Psoas muscle (tissue), 8 donors: ENCODE measurements around the gene AQP12B. TPM values are rescaled to one million over a fixed set of nuclear protein-coding genes. Genes with fewer than 3 reads are reported as not detected.

Experiments used
- ATAC-seq, 4 donors: fragments of 200-7000 bp; cut with Tn5 transposase; one replicate each; pipeline ENCODE4 v1.9.1; 2020; ENCODE audit warnings: moderate library complexity in 3 of 4, mild to moderate bottlenecking in 2 of 4
- DNase-seq, 2 donors: peaks; one replicate each; pipeline ENCODE4 v3.0.0-alpha.2; 2020
- H3K27ac ChIP-seq: fragments of 200-600 bp; one replicate; pipeline ENCODE4 v1.8.0; 2022
- H3K27me3 ChIP-seq, 3 donors: fragments of 200-600 bp in 1 of 3; one replicate each; pipeline versions ENCODE4 v1.6.1 to v1.8.0; 2013 to 2022; ENCODE audit warnings: low read length in 2 of 3, mild to moderate bottlenecking in 2 of 3, moderate library complexity in 1 of 3; ENCODE audit not compliant: insufficient read depth in 3 of 3
- H3K36me3 ChIP-seq, 2 donors: fragments of 200-600 bp in 1 of 2; one replicate each; pipeline versions ENCODE4 v1.6.1 to v1.8.0; 2013 to 2022; ENCODE audit warnings: low read depth in 1 of 2, mild to moderate bottlenecking in 1 of 2, moderate library complexity in 1 of 2; ENCODE audit not compliant: insufficient read depth in 1 of 2
- H3K4me1 ChIP-seq: fragments of 200-600 bp; one replicate; pipeline ENCODE4 v1.8.0; 2022
- H3K4me3 ChIP-seq: fragments of 200-600 bp; one replicate; pipeline ENCODE4 v1.8.0; 2022; ENCODE audit warnings: mild to moderate bottlenecking
- H3K9me3 ChIP-seq: fragments of 200-600 bp; one replicate; pipeline ENCODE4 v1.8.0; 2022
- CTCF ChIP-seq: fragments of 200-600 bp; IDR thresholded peaks from one replicate; pipeline ENCODE4 v1.8.0; 2022; ENCODE audit warnings: antibody characterized with exemption
- WGBS, 3 donors: extraction: QIAGEN DNeasy Blood & Tissue Kit; methylation state at CpG; one replicate each; pipeline versions ENCODE4 v1.1.6 to v1.1.7; 2013; 5-methylcytosine and 5-hydroxymethylcytosine counted together
- intact Hi-C, 2 donors: fragments of 100-400 bp; cut with DNase I; formaldehyde crosslinking; loops; one replicate each; pipeline versions ENCODE4 v1.11.0 to v1.14.2; 2022
- polyA plus RNA-seq, 3 donors: library from polyadenylated mRNA; stranded (reverse); fragments of 200-250 nt; gene quantifications; one replicate each; pipeline ENCODE4 v1.2.3, GENCODE V29; 2013
- total RNA-seq, 4 donors: library from RNA; stranded (reverse); fragmentation: NEBNext Ultra II Directional in 2 of 4; extraction: Animal tissue kit (Norgen Biotek cat#: 25700) in 2 of 4; gene quantifications; one replicate each; pipeline versions ENCODE4 v1.2.1 to v1.2.4, GENCODE V29; 2021 to 2023
- donor health status: healthy with polysubstance abuse.
- donor health status: DM: no; HTN: no; CAD: no; lungs with moderate emphysema.
- donor health status: Bipolar disorder and iron deficiency.
- donor health status: healthy.
- donor health status: DM: yes; HTN: yes; CAD: no.
- donor health status: DM: no; HTN: no; CAD: no.
- donor health status: DM: no; HTN: no; CAD: no.
- donor health status: DM: yes; HTN: yes; CAD: no.

Gene AQP12B
- total and polyA plus RNA-seq, 7 donors = not detected

- Histone ChIP-seq H3K27me3 (peaks cover 0 to 17% (median 9%) of the 10 kb centered on the region in 3 donors), H3K27ac (no peak overlapping the region), H3K9me3 (no peaks in the 10 kb centered on the region), H3K4me1 (no peaks in the 10 kb centered on the region), H3K4me3 (no peak overlapping the region), H3K36me3 (no peaks in the 10 kb centered on the region)
- DNase-seq (no peak), ATAC-seq (no peak)
- intact Hi-C loops = no loop called here
- 78 to 89% (median 84%) methylated on average over 12 of the region's 12 CpGs for WGBS, 3 donors
- TF ChIP-seq CTCF = no peak
Measured at GRCh38 chr2:240725266-240725665, 42.6 kb upstream of the AQP12B start.

- peaks cover 0 to 9% (median 6%) of the 10 kb centered on the region in 3 donors for H3K27me3 ChIP-seq
- DNase-seq = no peak
- no peaks in the 10 kb centered on the region for H3K36me3 ChIP-seq
- no peaks in the 10 kb centered on the region for H3K9me3 ChIP-seq
- WGBS, 3 donors = 91 to 94% (median 93%) methylated on average over 10 of the region's 10 CpGs
- H3K27ac ChIP-seq = no peak overlapping the region
- intact Hi-C loops = no loop called here
- TF ChIP-seq CTCF = no peak
- no peaks in the 10 kb centered on the region for H3K4me1 ChIP-seq
- no peak for ATAC-seq
- H3K4me3 ChIP-seq = no peak overlapping the region
Measured at GRCh38 chr2:240724431-240724830, 41.7 kb upstream of the AQP12B start.

GRCh38 chr2:240723851-240724250, 41.2 kb upstream of the AQP12B start:
- WGBS, 3 donors = 94 to 97% (median 96%) methylated on average over 9 of the region's 9 CpGs
- no peaks in the 10 kb centered on the region for H3K36me3 ChIP-seq
- peaks cover 0 to 6% (median 4%) of the 10 kb centered on the region in 3 donors for H3K27me3 ChIP-seq
- H3K27ac ChIP-seq = no peak overlapping the region
- intact Hi-C loops = no loop called here
- H3K9me3 ChIP-seq = no peaks in the 10 kb centered on the region
- no peak for ATAC-seq
- TF ChIP-seq CTCF = no peak
- DNase-seq = no peak
- H3K4me1 ChIP-seq = no peaks in the 10 kb centered on the region
- H3K4me3 ChIP-seq = no peak overlapping the region

- no peaks in the 10 kb centered on the region for H3K9me3 ChIP-seq
- ATAC-seq (no peak), DNase-seq (no peak)
- H3K27ac ChIP-seq = no peak overlapping the region
- no peaks in the 10 kb centered on the region for H3K36me3 ChIP-seq
- no peak for TF ChIP-seq CTCF
- 81 to 88% (median 82%) methylated on average over 32 of the region's 32 CpGs for whole genome bisulfite sequencing, 3 donors
- H3K27me3 ChIP-seq = peaks cover 0 to 6% (median 0%) of the 10 kb centered on the region in 3 donors
- no peaks in the 10 kb centered on the region for H3K4me1 ChIP-seq
- no peak overlapping the region for H3K4me3 ChIP-seq
- intact Hi-C loops = no loop called here
Measured at GRCh38 chr2:240722796-240723735, 40.4 kb upstream of the AQP12B start.
